HG03025 (cell line): ENCODE results near the gene NFAM1.

Source experiments
- ATAC-seq: cut with Tn5 transposase; IDR thresholded peaks from one replicate; pipeline ENCODE4 v1.9.1; 2021; ENCODE audit warnings: mild to moderate bottlenecking, moderate library complexity; ENCODE audit not compliant: unreplicated experiment, low FRiP score

The NFAM1 gene

DNA sequence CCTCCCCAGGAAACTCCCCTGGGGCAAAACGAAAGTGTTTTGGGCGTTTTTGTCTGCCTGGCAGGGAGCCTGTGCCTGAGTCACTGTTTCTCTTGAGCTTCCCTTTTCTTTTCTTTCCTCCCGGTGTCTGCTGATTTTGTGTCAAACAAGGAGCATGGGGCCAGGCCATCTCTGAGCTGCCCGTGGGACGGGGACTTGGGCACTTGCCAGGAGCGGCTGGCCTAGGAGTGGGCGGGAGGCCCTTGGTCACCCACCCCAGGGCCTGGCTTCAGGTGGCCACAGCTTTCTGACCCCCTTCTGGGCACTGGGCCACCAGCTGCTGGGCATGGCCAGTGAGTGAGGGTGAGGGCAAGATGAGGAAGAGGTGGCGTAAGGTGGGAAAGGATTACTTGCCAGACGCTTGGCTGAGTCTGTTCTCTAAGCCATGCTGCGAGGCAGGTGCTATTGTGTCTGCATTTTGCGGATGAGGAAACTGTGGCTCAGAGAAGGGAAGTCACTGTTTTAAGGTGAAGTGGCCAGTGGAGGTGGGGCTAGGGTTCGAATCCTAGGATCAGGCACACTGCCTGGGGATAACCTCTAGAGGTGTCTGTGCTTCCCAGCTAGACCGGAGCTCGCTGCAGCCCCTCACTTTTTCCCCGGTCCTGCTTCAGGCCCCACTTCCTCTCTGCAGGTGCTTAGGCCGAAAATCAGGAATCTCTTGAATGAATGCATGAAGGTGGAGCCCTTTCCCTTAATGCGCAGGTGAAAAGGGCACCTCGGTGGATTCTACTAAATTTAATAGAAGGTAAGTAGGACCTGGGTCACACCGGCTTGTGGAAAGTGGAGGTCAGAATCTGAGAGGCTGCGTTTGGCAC, 7.8 kb upstream of the NFAM1 start:
- no peak for ATAC-seq

DNA sequence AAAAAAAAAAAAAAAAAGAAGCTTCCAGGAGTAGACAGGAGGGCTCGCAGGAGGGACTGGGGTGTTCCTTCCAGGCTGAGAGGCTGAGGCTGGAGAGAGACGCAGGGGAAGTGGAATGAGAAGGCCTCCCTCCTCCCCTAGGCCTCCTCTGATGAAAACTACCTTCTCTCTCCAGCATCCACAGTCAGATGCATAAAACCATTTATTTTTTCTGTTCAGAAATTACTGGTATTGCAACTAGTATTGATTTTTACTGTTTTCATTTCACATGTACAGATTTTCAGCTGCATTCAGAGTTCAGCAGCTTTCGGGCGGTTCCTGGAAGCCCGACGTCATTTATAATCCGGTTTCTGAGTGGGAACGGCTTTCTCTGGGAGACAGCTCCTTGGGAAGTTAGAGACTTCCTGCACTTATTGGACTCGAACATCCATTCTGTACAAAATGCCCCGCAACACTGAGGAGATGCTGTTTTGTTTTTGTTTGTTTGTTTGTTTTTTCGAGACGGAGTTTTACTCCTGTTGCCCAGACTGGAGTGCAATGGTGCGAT, 6.9 kb upstream of the NFAM1 start:
- no peak for ATAC-seq

DNA sequence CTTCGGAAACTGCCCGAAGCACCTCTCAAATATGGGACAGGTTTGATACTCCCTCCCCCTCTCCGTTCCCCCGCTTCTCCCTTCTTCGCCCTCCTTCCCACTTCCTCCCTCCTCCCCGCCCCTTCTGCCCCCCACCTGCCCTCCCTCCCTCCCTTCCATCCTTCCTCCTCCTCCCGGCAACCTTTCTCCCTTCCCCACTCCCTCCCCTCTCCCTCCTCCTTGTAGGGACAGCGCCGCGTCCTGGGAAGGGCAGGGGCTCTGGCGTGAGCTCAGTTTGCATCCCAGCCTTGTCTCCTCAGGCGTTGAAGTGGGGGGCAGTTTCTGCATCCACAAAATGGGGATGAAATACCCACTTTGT, 6.1 kb upstream of the NFAM1 start:
- ATAC-seq, result no peak

DNA sequence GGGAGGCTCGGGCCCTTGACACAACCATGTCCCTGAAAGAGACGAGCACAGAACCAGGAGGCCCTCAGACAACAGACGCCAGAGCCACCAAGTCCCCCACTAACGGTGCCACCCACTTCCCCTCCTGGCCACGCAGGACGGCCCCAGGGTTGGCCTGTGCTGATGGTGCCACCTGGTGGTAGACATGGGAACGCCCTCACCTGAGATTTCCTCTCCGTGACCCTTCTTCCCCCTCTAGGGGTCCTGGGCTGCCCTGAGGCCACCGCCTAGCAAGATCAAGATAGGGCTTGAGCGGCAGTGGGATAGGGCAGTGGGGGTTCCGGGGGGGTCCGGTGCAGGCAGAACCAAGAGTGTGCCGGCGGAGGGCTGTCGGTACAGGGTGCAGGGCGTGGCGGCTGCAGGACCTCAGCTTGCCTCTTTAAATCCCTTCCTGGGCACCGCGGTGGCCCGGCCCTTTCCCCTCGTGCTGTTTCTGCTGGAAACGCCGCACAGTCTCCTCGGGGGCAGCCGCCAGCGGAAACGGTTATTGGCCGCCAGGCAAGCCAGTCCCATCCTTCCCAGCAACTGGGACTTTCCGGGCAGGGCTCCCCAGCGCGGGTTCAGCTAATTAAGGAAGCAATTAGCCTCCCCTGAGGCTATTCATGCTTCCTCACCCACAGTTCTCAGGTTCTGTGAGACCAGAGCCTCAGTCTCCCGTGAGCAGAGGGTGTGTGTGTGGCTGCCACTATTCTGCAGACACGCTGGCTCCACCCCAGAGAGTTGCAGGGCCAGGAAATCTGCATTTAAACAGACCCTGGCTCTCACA, 5.5 kb upstream of the NFAM1 start:
- ATAC-seq, result no peak

DNA sequence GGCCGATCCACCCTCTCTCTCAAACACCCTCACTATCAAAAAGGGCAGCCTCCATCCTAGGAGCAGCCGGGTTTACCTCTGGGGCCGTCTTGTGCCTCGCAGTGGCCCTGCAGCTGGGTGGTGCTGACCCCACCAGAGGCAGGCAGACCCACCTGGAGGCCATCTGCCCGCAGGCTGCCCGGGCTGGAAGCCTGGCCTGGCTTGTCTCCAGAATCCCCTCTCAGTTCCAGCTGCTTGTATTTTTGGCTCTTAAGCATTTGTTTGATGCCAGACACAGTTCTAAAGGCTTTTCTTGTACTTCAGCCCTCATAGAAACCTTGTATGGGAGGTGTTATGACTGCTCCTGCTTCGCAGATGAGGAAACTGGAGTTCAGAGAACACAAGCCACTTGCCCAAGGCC, 4.2 kb upstream of the NFAM1 start:
- ATAC-seq, result no peak

DNA sequence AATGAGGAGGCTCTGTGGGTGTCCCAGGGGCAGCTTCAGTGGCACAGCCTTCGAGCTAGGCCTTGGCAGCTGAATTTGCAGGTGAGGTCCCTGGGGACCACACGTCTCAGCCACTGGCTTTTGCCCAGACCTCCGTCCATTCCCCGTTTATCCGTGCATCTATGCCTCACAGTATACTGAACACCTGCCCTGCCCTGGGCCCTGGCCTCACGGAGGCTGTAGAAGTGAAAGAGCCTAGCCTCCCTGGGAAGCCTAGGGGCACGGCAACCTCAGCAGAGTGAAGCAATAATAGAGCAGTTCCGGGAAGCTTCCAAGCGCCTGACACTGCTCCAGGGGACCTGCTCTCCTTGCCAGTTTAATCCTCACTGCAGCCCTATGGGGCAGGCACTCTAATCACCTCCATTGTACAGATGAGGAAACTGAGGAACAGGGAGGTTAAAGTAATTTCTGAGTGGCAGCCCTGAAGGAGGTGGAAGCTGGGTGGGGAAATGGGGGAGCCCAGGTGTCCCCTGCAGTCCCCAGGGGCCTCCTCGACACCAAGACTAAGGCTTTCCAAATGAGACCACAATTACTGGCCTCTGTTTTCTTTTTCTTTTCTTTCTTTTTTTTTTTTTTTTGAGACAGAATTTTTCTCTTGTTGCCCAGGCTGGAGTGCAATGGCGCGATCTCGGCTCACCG, 2.7 kb upstream of the NFAM1 start:
- no peak for ATAC-seq

DNA sequence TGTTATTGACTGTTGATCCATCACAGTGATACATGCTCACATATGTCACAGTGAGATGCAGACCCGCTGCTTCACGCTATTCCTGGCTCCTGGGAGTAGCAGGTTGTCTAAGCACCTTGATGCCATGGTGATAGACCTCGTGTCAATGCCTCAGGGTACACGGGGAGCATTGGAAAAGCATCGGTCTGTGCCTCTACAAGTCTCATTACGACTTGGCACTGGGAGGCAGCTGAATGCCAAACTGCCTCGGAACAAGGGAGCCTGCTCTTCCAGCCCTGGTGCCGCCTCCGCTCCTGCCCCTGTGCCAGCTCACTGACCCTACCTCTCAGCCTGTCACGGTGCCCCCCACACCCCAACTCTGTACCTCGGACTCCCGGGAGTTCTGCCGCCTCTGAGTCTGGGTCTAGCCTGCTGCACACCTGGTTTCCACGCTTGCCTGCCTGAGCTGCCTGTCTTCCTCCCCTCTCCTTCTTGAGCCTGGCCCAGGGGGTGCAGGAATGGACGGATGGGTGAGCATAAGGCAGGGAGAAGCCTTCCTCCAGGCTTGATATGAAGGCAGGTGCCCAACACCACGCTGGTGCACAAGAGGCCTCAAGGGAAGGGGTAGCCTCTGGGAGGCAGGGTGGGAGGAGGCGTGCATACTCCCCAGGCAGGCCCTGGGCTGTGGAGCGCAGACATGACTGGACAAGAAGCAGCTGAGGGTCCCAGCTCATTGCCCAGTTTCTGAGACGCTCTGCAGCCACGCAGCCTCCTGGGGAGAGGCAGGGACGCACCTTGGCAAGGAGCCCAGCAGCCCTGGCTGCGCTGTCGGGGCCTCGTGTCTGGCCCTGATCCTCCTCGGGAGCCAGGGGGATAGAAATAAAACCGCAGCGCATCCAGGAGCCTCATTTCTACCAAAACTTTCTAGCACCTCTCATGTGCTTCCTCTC, 1.8 kb upstream of the NFAM1 start:
- no peak for ATAC-seq

DNA sequence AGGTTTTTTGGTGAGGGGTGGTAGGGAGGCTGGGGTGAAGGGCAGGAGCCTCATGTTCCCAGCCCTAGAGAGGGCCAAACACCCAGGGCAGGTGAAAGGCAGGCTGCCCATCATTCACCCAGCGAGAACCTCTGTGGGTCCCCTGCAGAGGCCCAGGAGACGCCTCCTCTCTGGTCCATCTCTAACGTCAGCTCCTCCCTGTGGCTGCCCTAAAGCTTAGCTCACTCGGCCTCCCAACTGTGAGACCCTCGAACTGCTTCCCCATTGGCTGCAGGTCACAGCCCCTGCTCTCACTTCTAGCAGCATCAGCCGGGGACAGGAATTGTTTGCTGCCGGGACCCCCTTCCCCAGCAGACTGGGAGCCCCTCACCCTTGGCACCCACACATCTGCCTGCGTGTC, 615 bp upstream of the NFAM1 start:
- ATAC-seq, result no peak

DNA sequence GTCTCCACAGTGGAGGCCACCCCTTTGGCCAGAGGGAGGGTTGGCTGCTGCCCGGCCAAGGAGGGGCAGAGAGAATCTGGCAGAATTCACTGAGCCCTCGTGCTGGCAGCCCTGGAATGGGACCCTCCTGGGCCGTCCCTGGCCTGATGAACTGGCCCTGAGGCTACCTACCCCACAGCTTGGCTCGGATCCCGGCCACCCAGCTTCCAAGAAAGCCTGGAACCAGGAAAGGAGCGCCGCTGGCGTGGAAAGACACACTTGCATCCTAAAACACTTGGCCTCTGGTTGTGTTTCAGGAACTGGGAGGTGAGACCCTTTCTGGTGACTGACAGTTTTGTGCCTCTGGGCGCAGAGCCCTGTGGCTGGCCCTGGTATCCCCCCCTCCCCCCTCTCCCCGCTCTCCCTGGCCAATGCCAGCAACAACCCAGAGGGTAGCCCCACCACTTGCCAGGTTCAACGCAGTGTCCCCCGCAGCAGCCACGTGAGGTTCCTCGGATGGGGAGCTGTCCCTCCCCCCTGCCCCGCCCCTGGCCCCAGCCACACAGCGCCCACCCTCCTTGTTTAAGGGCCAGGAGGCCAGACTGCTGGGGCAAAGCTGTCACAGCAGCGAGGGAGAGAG, 693 bp downstream of the NFAM1 start:
- ATAC-seq, result no peak

DNA sequence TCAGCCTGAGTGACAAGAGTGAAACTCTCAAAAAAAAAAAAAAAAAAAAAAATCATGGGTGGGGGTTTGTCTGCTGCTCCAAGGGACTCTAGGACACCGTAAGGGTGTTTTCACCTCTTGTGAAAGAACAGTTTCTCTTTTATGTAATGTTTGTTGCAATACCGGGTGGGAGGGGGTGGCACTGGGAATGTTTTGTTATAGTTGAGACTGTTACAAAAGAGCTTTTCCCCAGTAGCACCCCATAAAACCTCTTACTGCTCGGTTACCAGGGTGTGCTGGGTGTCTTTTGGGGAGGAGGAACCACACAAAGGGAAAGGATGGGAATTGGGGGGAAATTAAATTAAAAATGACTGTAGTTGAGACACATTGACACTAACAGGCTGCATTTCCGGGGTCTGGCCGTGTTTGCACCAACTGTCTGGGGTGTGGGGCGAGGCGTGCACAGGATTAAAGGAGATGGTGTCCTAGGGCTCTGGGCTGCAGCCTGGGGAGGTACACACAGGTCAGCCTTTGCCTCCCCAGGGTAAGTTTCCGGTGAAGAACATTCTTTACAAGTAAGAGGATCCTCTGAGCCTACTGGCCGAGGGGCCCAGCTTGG, 1.6 kb downstream of the NFAM1 start:
- no peak for ATAC-seq

DNA sequence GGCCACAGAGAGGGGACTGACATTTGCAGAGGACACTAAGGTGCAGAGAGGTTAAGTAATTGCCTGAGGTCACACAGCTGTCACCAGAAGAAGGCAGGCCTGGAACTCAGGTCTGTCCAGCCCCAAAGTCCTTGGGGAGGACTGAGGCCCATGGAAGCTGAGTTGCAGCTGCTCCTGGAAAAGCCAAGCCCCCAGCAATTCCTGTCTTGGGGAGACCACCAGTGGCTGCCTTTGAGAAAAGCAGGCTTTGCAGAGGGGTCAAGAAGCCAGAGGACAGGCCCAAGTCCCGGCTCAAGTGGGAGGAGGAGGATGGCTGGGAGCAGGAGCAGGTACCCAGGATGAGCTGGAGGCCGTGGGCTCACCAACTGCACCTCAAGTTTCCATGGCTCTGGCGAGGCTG, 3.4 kb downstream of the NFAM1 start:
- no peak for ATAC-seq

DNA sequence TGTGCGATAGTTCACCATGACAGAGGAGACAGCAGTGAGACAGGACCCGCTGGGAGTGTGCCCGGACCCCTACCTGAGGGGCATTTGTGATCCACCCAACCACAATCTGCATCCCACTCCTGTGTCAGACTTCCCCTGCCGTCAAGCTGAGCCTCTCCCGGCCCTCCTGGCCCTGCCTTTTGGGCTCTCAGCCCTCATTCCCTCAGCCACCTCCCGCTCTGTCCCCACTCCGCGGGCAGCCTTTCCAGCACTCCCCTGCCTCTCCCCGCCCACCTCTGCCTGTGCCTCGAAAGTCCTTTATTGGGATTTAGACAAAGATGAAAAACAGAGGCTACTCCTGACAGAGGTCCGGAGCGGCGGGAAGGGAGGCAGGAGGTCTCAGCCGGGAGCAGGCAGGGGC, 4.2 kb downstream of the NFAM1 start:
- no peak for ATAC-seq

DNA sequence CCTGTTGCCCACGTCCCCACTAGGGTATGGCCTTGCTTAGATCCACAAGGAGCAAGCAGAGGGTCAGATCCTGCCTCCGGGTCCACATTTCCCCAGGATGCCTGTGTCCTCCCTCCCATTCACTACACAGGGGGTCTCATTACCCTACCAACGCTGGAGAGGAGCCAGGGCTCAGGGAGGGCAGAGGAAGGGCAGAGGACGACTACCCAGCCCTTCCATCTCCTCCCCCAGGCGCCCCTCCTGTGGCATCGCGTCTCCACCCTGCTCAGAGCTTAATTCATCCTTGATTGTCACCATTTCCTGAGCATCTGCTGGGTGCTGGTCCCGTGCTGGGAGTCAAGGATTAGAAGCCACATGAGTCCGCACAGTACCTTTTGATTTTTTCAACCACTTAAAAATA, 5.0 kb downstream of the NFAM1 start:
- ATAC-seq, result no peak

DNA sequence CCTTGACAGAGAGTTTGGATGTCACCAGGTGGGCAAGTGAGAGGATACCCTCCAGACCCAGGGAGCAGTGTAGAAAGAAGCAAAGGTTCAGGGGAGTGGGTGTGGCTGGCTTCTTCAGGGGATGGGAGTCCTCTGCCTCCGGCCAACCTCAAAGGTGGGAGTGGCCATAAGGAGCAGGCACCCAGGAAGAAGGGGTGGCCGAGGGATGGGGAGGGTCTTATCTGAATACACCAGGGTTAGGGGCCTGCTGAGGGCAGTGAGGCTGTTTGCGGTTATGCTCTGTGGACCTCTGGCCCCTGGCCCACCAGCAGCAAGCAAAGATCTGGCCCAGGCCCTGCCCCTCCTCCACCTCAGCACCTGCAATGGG, 6.2 kb downstream of the NFAM1 start:
- ATAC-seq, result no peak

DNA sequence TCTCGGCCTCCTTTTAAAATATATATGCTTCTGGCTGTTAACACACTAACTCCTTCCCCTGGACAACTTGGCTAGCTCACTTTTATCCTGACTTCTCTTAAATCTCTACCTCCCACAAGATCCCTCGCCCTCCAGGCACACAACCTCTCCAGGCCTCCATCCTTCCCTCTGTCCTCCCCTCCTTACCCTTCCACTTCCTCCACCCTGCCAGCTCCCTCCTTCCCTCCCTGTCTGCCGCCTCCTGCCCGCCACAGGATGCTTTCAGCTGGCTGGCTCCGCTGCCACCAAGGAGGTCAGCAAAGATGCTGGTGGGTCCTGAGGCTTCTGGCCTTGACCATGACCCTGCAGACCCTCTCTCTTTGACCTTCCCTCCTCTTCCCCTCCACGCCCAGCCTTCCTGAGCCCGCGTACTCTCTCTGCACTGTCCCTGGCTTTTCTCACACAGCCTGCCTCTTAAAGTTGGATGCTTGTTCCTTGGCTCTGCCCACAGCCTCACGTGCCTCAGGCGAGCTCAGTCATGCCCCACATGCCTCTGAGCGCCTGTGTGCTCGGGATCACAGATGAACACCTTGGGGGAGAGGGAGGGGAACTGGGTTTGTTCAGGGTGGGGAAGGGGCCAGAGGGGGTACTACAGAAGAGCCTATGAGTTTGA, 6.7 kb downstream of the NFAM1 start:
- ATAC-seq, result no peak

DNA sequence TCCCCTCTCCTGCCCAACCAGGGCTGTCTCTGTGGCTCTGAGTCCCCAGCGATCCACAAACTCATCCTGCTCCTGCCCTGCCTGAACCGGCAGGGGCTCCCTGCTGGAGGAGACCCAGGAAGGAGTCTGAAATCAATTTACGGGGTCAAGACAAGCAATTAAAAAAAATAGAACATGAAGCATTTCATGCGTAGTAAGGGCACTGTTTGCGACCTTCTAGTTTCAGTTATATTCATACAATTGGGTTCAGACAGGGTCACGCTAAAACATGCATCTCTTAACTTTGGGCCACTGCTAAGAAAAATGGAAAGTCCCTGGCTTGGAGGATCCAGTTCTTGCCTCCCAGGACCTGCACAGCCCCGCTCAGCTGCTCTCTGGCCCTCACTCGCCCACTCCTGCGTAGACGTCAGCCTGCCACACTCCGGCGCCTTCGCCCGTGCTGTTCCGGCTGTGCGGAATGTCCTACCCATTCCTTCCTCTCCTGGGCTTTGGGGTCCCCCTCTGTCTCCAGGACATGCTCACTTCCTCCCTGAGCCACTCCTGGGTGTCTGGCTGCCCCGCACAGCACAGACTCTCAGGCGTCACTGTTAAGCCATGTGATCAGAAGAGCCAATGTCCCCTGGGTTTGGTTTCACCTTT, 12.8 kb downstream of the NFAM1 start:
- ATAC-seq, result no peak

DNA sequence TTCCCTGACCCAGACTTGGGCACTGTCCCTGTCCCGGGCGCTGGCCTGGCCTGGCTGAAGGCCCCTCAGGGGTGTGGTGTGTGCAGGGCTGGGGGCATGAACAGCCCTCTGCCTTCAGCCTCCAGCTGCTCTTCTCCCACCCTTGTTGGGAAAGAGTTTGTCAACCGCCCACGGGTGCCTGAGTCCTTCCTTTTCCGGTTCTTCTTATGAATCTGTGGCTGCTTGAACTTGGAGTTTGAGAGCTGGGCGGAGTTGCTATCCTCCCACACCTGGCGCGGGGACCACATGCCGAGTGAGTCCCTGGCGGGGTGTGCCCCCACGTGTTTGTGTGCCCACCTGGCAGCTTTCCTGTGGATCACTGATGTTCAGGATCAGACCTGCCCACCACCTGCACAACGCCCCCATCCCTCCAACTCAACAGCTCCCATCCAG, 13.4 kb downstream of the NFAM1 start:
- ATAC-seq, result no peak

DNA sequence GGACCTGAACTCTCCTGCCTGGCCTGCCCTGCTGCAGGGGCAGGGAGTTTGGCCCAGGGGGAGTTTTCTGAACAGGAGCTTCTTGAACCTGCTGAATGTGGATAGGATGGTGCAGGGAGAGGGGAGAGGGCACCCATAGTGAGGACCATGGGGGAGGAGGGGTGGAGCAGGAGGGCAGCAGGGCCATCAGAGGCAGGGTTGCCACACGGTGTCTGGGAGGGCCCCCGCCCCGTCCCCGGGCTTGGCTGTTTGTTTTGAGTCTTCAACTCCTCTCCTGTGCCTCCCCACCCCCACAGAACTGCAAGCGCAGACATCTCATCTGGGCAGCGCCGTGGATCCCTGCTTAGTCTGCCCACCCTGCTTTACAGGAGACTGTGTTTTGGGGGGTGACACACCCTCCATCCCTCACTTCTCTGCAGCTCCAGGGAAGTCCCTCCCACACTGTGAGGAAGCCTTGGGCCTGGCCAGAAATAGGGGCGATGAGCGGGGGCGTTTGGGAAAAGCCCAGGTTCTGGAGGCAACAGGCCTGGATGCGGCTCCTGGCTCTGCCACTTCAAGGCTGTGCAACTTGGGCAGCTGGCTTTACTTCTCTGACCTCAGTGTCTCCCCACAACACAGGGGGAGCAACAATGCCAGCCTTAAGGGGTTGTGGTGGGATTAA, 14.4 kb downstream of the NFAM1 start:
- no peak for ATAC-seq
